SJSA1 (cell line): ENCODE measurements around the gene FGF3. TPM values are rescaled to one million over a fixed set of nuclear protein-coding genes. Genes with fewer than 3 reads are reported as not detected.
A peak's percentile ranks its signal among the peaks of the same experiment; 100 is the strongest.
"Not testable (repeated sequence)": the region's sequence is repeated elsewhere in the genome, so short reads cannot be mapped to it uniquely, and the experiment has no call there.

Experiments
- DNase-seq, 2 experiments: peaks; one replicate each; pipeline ENCODE4 v3.0.0-alpha.2; 2015 to 2020; ENCODE audit warnings: low spot score in 2 of 2, low read depth in 1 of 2
- H3K27ac ChIP-seq: fragments of 250-450 bp; sonication (Bioruptor Pico); 2 replicates; pipeline ENCODE4 v1.5.1; 2020; ENCODE audit warnings: mild to moderate bottlenecking, moderate library complexity
- H3K27me3 ChIP-seq: fragments of 250-450 bp; sonication (Bioruptor Pico); replicated peaks from 2 replicates; pipeline ENCODE4 v1.5.1; 2020; ENCODE audit warnings: mild to moderate bottlenecking, moderate library complexity
- H3K36me3 ChIP-seq: fragments of 250-450 bp; sonication (Bioruptor Pico); 2 replicates; pipeline ENCODE4 v1.5.1; 2020; ENCODE audit warnings: mild to moderate bottlenecking
- H3K4me1 ChIP-seq: fragments of 250-450 bp; sonication (Bioruptor Pico); replicated peaks from 2 replicates; pipeline ENCODE4 v1.6.1; 2021; ENCODE audit warnings: mild to moderate bottlenecking
- H3K4me3 ChIP-seq: fragments of 250-450 bp; sonication (Bioruptor Pico); 2 replicates; pipeline ENCODE4 v1.5.1; 2020; ENCODE audit warnings: mild to moderate bottlenecking
- H3K9me3 ChIP-seq: fragments of 250-450 bp; sonication (Bioruptor Pico); replicated peaks from 2 replicates; pipeline ENCODE4 v1.5.1; 2020; ENCODE audit warnings: mild to moderate bottlenecking
- total RNA-seq: library from RNA; depleted of rRNA; stranded (reverse); fragments of >200 nt; shearing (Covaris generic); gene quantifications from 2 replicates; pipeline ENCODE4 v1.2.3, GENCODE V29; 2014; rRNA removed

The FGF3 gene
- total RNA-seq, 1 experiment from 2014 or later, result not detected

DNA sequence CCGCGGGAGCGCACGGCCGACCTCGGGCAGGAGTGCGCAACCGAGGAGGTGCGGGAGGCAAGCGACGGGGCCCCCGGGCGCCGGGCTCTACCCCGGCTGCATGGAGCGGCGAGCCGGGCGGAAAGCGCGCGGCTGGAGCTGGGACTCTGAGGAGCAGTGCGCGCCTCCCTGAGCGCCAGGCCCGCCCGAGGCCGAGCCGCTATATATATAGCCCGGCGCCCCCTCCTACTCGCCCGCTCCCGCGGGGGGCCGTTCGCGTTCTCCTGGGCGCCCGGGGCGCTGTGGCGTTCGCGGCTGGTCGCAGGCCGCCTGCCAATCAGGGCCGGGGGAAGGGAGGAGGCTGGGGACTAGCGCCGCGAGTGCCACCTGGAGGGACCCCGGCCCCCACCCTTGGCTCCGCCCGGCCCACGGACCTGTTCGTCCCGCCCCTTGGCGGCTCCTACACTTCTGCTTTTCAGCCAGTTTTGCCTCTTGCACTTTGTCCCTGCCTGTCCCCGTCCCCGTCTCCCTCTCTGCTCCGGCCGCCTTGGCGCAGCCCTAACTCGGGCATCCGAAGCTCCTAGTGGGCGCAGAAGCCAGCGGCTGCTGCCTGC is 44.0 kb downstream of the FGF3 start, which contains the start of gene FGF4:
Gene FGF4, minus strand, starts transcription at position 179 of the 593 bp plus-strand sequence. CDS start 257 bp downstream, outside the sequence.
- Histone ChIP-seq H3K4me3 (no peak within 1 kb of the TSS), H3K27me3 (peaks cover 97% of the 10 kb centered on the region), H3K27ac (no peak within 1 kb of the TSS), H3K9me3 (peaks cover 6% of the 10 kb centered on the region), H3K4me1 (peaks cover 13% of the 10 kb centered on the region), H3K36me3 (no peaks in the 10 kb centered on the region)
- peak in 1 of 2 experiments; percentile 61 for DNase-seq

DNA sequence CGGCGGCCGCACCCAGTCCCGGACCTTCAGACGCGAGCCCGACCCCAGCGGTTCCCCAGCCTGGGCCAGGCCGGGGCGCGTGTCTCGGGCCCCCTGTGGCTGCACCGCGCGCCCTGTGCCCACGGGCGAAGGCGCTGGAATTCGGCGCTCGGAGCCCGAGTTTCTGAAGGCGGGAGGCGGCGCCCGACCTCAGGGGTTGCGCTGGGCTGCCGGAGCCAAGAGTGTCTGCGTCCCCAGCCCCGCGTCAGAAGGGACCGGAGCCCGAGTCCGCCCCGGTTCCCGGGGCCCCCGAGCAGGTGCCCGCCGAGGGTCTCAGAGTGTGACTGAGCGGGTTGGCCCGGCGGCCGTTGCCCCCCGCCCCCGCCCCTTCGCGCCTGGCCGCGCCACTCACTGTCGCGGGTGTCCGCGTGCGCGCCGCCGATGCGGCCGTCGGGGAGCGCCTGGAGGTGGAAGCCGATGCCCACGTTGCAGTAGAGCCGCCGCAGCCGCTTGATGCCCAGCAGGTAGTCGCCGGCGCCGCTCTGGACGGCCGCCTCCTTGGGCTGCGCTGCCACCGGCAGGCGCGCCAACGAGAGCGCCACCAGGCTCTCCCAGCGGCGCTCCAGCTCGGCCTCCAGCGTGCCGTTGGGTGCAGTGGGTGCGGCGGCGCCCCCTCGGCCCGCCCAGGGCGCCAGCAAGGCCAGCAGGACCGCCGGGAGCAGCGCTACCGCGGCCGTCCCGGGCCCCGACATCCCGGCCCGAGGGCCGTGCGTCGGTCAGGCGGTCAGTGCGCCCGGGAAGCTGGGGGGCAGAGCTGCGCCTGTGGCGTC is 44.7 kb downstream of the FGF3 start:
- Histone ChIP-seq H3K27me3 (peaks cover 98% of the 10 kb centered on the region), H3K9me3 (peaks cover 6% of the 10 kb centered on the region), H3K27ac (no peak overlapping the region), H3K4me1 (peaks cover 13% of the 10 kb centered on the region), H3K4me3 (no peak overlapping the region), H3K36me3 (no peaks in the 10 kb centered on the region)
- DNase-seq, result no peak

DNA sequence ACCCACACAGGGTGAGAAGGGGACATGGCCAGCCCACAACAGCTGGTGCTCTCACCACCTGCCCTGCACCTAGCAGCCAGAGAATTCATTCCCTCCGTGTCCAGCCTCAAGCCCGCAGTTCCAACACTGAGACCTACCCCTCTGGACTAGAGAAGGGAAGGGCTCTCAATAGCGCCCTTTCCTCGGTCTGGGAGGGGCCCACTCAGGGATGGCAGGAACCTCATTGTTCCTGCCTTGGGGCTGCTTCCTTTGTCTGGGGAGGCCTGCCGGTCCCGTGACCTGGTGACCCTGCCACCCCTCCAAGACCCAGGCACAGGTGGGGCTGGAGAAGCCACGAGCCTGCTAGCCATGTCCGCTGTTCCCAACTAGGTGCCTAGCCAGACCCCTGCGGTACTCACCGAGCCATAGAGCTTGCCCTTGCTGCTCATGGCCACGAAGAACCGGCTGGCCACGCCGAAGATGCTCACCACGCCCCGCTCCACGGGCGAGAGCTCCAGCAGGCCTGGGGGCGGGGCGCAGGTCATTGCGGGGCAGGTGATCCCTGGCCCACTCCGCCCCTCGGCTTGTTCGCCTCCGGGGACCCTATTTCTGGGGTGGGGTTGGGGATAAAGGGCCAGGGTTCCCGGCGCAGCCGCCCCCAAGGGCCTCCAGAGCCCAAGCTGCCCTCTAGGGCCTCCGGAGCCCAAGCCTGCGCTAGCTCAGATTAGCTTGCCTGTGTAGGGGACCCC is 45.4 kb downstream of the FGF3 start:
- Histone ChIP-seq H3K27me3 (peaks cover 99% of the 10 kb centered on the region), H3K4me3 (no peak overlapping the region), H3K4me1 (peaks cover 13% of the 10 kb centered on the region), H3K36me3 (no peaks in the 10 kb centered on the region), H3K9me3 (peaks cover 9% of the 10 kb centered on the region), H3K27ac (no peak overlapping the region)
- peak in 1 of 2 experiments; percentile 56 for DNase-seq

DNA sequence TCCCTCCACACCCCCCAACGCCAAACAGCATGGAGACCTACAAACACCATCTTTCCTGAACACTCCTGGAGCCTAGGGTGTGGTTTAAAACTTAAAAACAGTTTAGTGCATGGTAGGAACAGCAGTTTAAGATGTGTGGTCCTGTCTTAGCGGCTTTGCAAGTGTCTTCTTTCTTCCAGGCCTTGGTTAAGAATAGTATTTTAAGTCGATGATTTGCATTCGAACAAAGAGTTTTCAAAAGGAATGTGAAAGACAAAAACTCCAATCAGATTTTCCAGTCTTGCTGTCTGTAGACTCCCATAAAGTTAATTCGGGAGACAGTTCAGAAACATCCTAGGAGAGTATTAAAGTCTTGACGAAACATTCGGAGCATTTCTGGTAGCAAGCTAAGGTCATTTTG is 47.8 kb downstream of the FGF3 start:
- Histone ChIP-seq H3K27me3 (peaks cover 88% of the 10 kb centered on the region), H3K36me3 (no peaks in the 10 kb centered on the region), H3K4me3 (no peak overlapping the region), H3K27ac (no peak overlapping the region), H3K9me3 (peaks cover 9% of the 10 kb centered on the region), H3K4me1 (peaks cover 13% of the 10 kb centered on the region)
- DNase-seq, result no peak

DNA sequence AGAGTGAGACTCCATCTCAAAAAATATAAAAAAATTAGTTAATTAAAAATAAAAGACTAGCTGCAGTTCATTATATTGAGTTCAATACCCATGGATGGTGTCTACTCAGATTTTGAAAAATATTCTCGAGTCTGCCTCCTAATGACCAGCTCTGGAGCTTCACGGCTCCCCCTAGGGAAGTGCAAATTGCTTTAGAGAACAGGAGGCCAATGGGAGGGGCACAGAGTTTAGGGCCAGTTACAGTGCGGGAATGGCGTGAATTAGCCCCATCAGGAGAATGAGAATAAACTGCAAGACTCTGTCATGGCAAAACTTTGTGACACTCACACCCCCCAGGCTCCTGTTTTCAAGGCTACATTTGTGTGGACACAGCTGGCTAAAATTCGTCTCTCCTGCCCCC is 48.7 kb downstream of the FGF3 start:
- H3K4me1 ChIP-seq, result peaks cover 13% of the 10 kb centered on the region
- no peak overlapping the region for H3K4me3 ChIP-seq
- no peak for DNase-seq
- peaks cover 84% of the 10 kb centered on the region for H3K27me3 ChIP-seq
- H3K27ac ChIP-seq, result no peak overlapping the region
- H3K36me3 ChIP-seq, result no peaks in the 10 kb centered on the region
- peaks cover 9% of the 10 kb centered on the region for H3K9me3 ChIP-seq

DNA sequence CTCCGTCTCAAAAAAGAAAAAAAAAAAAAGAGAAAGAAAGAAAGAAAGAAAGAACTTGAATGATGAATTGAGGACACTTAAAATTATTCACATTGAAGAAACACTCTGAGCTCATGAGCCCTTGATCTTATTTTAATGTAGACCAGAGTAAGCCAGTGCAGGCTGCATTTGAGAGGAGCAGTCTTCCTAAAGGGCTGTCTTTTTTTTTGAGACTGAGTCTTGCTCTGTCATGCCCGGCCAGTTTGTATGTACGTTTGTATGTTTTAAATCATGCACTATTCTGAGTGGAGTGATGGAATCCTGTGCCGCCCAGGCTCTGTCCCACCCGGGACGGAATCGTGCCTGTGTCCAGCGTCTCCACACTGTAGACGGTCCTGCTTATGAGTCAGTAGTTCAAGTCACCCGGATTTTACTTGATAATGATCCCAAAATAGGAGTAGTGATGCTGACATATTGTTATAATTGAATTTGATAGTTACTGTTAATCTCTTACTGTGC is 53.7 kb downstream of the FGF3 start:
- Histone ChIP-seq H3K9me3 (peaks cover 8% of the 10 kb centered on the region; the same call in 1 of the 2 replicates), H3K27me3 (peaks cover 69% of the 10 kb centered on the region), H3K4me3 (no peak overlapping the region), H3K27ac (no peak overlapping the region), H3K4me1 (no peaks in the 10 kb centered on the region), H3K36me3 (no peaks in the 10 kb centered on the region)
- DNase-seq, result no peak

DNA sequence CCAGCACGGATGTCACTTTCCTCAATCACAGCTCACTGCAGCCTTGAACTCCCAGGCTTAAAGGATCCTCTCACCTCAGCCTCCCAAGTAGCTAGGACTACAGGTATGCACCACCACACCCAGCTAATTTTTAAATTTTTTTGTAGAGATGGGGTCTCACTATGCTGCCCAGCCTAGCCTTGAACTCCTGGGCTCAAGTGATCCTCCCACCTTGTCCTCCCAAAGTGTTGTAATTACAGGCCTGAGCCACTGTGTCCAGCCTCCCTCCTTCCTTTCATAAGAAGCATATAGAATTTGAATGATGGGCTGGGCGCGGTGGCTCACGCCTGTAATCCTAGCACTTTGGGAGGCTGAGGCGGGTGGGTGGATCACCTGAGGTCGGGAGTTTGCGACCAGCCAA is 54.3 kb downstream of the FGF3 start:
- not testable (repeated sequence) for DNase-seq
- H3K27me3 ChIP-seq, result peaks cover 66% of the 10 kb centered on the region

DNA sequence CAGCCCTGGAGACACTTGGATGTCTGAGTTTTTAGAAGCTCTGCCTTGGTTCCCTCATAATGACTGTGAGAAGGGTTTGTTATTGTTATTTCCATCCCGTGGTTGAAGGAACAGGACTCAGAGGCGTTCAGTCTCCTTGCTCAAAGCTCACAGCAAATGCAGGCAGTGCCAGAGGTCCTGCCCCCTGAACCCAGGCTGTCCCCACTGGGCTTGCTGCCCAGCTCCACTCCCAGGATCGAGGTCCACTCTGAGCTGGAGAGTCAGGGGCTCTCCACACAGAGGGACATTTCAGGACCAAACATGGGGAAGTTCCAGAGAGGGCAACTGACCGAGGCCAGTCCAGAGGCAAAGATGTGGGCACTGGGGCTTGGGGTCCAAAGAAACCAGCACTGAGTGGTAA is 58.9 kb downstream of the FGF3 start:
- no peaks in the 10 kb centered on the region for H3K36me3 ChIP-seq
- no peak overlapping the region for H3K4me3 ChIP-seq
- no peak overlapping the region for H3K27ac ChIP-seq
- no peak for DNase-seq
- H3K9me3 ChIP-seq, result peaks cover 13% of the 10 kb centered on the region
- peaks cover 65% of the 10 kb centered on the region for H3K27me3 ChIP-seq
- no peaks in the 10 kb centered on the region for H3K4me1 ChIP-seq

More for the DNA sequence above, 54.3 kb downstream of the FGF3 start:
- not testable (repeated sequence) for H3K4me1 ChIP-seq, H3K9me3 ChIP-seq, H3K36me3 ChIP-seq, H3K27ac ChIP-seq, H3K4me3 ChIP-seq

Other genes starting within 250 kb of the FGF3 start
- gene CCND1, start 178.3 kb downstream of the FGF3 start, total RNA-seq, result 579 and 793 TPM in 2 replicates
- gene LTO1, start 144.1 kb downstream of the FGF3 start, total RNA-seq, result 54.7 and 78.1 TPM in 2 replicates
- gene FGF19, start 115.4 kb downstream of the FGF3 start, total RNA-seq, result 3.0 and 10.3 TPM in 2 replicates
- gene FGF4, start 44.1 kb downstream of the FGF3 start, total RNA-seq, result not detected in 2 replicates